AG04450 (cell line): Measurements from ENCODE around the gene CDH5. TPM values are rescaled to one million over a fixed set of nuclear protein-coding genes. Genes with fewer than 3 reads are reported as not detected.

ENCODE experiments used
- CTCF ChIA-PET: fragments of 300-600, 350-600 bp; formaldehyde crosslinking; extraction: SDS; loops from one replicate; lab custom pipeline; 2022; ENCODE audit warnings: antibody characterized with exemption, inconsistent platforms; lab: Charles Lee
- POLR2A ChIA-PET: fragments of 350-600 bp; formaldehyde crosslinking; extraction: SDS; loops from one replicate; lab custom pipeline; 2021; ENCODE audit warnings: antibody characterized with exemption, inconsistent platforms; lab: Yijun Ruan, JAX
- DNase-seq: peaks from one replicate; pipeline ENCODE4 v3.0.0-alpha.2; 2011; ENCODE audit warnings: low read depth, low spot score
- H3K27ac ChIP-seq: one replicate; pipeline ENCODE4 v1.5.1; 2012; ENCODE audit warnings: low read depth, low read length, control low read depth
- H3K27me3 ChIP-seq: one replicate; pipeline ENCODE4 v1.6.0; 2012; ENCODE audit warnings: low read length; ENCODE audit not compliant: control insufficient read depth, insufficient read depth
- H3K4me3 ChIP-seq: 2 replicates; pipeline ENCODE4 v1.5.1; 2011; ENCODE audit warnings: mild to moderate bottlenecking, low read depth, low read length, control low read depth
- H3K9me3 ChIP-seq: 2 replicates; pipeline ENCODE4 v1.5.1; 2012; ENCODE audit warnings: low read length; ENCODE audit not compliant: control insufficient read depth, insufficient read depth
- polyA plus RNA-seq: library from polyadenylated mRNA; depleted of rRNA; stranded (reverse); fragments of >200 nt; gene quantifications from 2 replicates; pipeline ENCODE4 v1.2.3, GENCODE V29; 2011
- TF ChIP-seq, protein P1 (sequence below): IDR thresholded peaks from 2 replicates; pipeline ENCODE4 v1.5.1; 2011; ENCODE audit warnings: low read depth, low read length, control low read depth, inconsistent platforms

CDH5 gene
- polyA plus RNA-seq, 1 experiment: not detected

- POLR2A ChIA-PET: no interaction called here
- H3K27ac ChIP-seq: no peak overlapping the region
- TF ChIP-seq, protein P1, sequence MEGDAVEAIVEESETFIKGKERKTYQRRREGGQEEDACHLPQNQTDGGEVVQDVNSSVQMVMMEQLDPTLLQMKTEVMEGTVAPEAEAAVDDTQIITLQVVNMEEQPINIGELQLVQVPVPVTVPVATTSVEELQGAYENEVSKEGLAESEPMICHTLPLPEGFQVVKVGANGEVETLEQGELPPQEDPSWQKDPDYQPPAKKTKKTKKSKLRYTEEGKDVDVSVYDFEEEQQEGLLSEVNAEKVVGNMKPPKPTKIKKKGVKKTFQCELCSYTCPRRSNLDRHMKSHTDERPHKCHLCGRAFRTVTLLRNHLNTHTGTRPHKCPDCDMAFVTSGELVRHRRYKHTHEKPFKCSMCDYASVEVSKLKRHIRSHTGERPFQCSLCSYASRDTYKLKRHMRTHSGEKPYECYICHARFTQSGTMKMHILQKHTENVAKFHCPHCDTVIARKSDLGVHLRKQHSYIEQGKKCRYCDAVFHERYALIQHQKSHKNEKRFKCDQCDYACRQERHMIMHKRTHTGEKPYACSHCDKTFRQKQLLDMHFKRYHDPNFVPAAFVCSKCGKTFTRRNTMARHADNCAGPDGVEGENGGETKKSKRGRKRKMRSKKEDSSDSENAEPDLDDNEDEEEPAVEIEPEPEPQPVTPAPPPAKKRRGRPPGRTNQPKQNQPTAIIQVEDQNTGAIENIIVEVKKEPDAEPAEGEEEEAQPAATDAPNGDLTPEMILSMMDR: no peak
- no peak overlapping the region for H3K4me3 ChIP-seq
- CTCF ChIA-PET: interaction anchor here (0.7 to 4.7 kb wide), 4 partner anchors 8 to 45 kb away, joined by 3 to 49 read pairs (median 3); partner anchors contain the start of gene CDH5
- DNase-seq: no peak
- H3K27me3 ChIP-seq: peaks cover 39% of the 10 kb centered on the region
- no peaks in the 10 kb centered on the region; the same call in 1 of the 2 replicates for H3K9me3 ChIP-seq
Measured at GRCh38 chr16:66359811-66360608, 6.5 kb upstream of the CDH5 start.

- no peak overlapping the region for H3K4me3 ChIP-seq
- H3K27me3 ChIP-seq: peaks cover 39% of the 10 kb centered on the region
- TF ChIP-seq, protein P1: no peak
- H3K9me3 ChIP-seq: no peaks in the 10 kb centered on the region; the same call in 1 of the 2 replicates
- CTCF ChIA-PET: no interaction called here
- no peak for DNase-seq
- POLR2A ChIA-PET: no interaction called here
- no peak overlapping the region for H3K27ac ChIP-seq
Measured at GRCh38 chr16:66360624-66361324, 5.7 kb upstream of the CDH5 start.

DNA sequence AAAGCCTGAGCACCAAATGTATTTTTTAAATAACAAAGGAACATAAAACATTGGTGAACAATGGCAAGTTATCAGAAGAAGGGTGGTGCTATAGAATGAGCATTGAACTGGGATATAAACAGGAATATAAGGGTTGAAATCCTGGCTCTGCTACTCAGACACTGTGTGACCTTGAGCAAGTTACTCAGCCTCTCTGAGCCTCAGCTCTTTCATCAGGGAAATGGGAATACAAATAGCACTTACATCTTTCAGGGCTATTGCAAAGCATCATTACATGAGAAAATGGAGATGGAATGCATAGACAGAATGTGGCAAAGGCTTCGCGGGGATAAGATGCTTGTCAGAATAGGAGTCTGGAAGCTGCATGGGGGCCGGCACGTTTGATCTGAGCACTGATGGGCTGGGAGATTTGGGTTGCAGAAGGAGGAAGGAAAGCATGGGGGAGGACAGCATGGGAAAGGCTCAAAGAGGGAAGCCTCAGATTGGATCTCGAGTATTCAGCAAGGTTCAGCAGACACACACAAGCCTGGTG is 4.8 kb upstream of the CDH5 start:
- Histone ChIP-seq H3K27me3 (peaks cover 42% of the 10 kb centered on the region), H3K27ac (no peak overlapping the region), H3K9me3 (no peaks in the 10 kb centered on the region; the same call in 1 of the 2 replicates), H3K4me3 (no peak overlapping the region)
- POLR2A ChIA-PET: no interaction called here
- DNase-seq: no peak
- TF ChIP-seq, protein P1: no peak
- CTCF ChIA-PET: no interaction called here

- peaks cover 44% of the 10 kb centered on the region for H3K27me3 ChIP-seq
- CTCF ChIA-PET: interaction anchor here (0.7 kb wide), 1 partner anchor 43 kb away, joined by 3 read pairs; no protein-coding TSS in a partner anchor
- no peak overlapping the region for H3K4me3 ChIP-seq
- H3K27ac ChIP-seq: no peak overlapping the region
- TF ChIP-seq, protein P1: no peak
- POLR2A ChIA-PET: no interaction called here
- no peaks in the 10 kb centered on the region; the same call in 1 of the 2 replicates for H3K9me3 ChIP-seq
- DNase-seq: no peak
Measured at GRCh38 chr16:66363211-66363777, 3.2 kb upstream of the CDH5 start.
